AG09319 (cell line): ENCODE results near the gene MYO3A.
"Not testable (repeated sequence)": the region's sequence is repeated elsewhere in the genome, so short reads cannot be mapped to it uniquely, and the experiment has no call there.

ENCODE experiments used
- DNase-seq: peaks from one replicate; pipeline ENCODE4 v3.0.0-alpha.2; 2010; ENCODE audit warnings: low read depth; ENCODE audit errors: extremely low read depth
- CTCF ChIP-seq: IDR thresholded peaks from 2 replicates; pipeline ENCODE4 v1.5.1; 2011; ENCODE audit warnings: low read depth, mild to moderate bottlenecking, inconsistent platforms, low read length, moderate library complexity

MYO3A gene

DNA sequence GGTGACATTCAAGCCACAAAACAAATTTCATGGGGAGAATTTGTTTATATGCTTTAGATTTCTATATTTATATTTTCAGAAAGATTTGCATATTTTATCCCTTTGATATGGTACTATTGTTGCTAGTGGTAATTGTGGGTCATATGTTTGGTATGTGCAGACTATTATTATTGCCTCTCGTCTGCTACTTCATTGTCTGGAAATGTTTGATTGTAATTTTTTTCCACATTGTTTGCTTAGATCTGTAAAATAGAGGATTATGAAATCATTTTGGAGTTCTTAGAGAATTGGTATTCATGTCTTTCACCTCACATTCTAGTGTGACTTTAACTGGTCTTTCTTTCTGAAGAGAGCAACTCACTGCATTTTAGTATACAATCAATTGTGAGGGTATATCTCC is 44.7 kb downstream of the MYO3A start:
- no peak for DNase-seq

DNA sequence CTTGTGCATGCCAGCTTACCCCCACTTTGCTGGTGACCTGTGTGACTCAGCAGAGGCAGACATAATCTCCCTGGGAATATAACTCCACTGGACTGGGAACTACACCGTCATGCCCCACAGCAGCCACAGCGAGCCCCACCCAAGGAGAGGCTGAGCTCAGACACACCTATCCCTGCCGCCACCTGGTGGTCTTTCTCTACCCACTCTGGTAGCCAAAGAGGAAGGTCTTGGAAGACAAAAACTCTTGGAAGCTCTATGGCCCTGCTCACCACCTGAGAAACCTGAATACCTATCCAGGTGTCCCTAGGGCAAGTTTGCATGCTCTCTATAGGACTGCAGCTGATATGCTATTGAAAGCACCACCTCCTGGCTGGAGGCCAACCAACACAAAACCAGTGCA is 48.1 kb downstream of the MYO3A start:
- TF ChIP-seq CTCF = no peak
- no peak for DNase-seq

More for the DNA sequence above, 44.7 kb downstream of the MYO3A start:
- TF ChIP-seq CTCF = no peak

DNA sequence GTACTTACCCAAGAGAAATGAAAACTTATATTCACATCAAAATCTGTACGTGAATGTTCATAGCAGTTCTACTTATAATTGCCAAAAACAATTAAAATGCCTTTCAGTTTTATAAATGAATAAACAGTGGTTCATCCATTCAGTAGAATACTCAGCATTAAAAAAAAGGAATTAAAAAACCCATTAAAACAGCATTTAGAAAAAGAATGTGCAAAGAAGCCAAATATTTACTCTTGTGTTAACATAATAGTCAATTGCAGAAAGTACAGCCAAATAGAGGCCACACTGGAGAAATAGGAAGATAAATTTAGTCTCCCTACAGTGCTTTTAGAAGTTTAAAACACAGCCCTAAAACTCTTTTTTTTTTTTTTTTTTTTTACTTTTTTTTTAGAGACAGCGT is 54.6 kb downstream of the MYO3A start:
- DNase-seq = no peak
- TF ChIP-seq CTCF = no peak

- TF ChIP-seq CTCF = no peak
- DNase-seq = no peak
These were observed 55.9 kb downstream of the MYO3A start for GRCh38 chr10:25989951-25990350.

DNA sequence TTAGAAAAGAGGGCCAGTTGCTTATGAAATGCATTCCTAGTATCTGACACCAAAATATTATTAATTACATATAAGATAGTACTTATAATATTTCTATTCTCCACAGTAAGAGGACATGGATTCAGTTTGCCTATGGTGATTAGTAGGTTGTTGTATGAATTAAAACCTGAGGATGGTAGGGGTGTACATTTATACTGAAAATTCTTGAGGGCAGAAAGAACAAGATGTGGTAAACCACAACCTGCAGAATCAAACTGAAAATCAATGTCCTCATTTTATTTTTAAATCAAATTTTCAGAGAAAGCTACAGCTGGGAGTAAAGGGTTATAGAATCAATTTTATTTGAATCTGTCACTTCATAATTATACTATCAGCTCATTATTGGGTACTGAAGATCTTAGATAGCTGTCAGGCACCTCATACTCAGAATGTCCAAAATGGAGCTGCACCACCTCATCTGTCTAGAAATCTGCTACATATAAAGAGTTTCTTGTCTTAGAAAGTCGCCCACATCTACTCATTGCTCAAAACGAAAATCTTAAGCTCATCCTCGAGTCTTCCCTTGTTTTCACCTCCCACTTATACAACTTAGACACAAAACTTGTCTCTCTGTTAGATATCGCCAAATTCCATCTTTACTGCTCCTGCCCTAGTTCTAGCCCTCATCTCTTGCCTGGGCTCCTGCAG is 65.4 kb downstream of the MYO3A start:
- TF ChIP-seq CTCF = no peak
- DNase-seq = no peak

DNA sequence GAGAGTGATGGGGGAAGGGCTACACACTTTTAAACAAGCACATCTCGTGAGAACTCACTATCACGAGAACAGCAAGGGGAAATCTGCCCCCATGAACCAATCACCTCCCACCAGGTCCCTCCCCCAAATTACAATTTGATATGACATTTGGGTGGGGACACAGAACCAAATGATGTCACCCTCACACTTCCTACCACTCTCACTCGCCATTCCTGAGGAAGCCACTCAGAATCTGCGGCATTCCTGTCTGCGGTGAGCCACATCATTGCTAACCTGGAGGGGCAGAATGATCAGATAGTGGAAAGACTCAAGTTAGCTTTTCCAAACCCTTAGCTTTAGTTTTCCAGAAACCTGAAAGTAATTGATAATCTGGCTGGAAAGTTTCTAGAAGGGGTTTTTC is 66.9 kb downstream of the MYO3A start:
- DNase-seq = no peak
- TF ChIP-seq CTCF = no peak

GRCh38 chr10:26002466-26002865 is 68.4 kb downstream of the MYO3A start:
- DNase-seq = not testable (repeated sequence)

- DNase-seq = no peak
- no peak for TF ChIP-seq CTCF
These were observed 81.1 kb downstream of the MYO3A start for GRCh38 chr10:26015092-26015491.
